ENCODE data around the gene GPR17.

The GPR17 gene

DNA sequence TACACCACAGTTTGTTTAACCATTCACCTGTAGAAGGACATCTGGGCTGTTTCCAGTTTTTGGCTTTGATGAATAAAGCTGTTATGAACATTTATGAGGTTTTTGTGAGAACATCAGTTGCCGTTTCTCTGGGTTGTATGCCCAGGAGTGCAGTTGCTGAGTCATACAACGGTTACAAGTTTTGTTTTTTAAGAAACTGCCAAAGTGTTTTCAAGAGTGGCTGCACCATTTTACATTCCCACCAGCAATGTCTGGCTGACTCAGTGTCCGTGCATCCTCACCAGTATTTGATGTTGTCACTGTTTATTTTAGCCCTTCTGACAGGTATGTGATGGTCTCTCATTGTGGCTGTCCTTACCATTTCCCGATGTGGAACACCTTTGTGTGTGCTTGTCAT is 48.0 kb upstream of the GPR17 start:
- Histone ChIP-seq H3K9me3 (ENCODE audit: insufficient read depth, low read length) (0 out of 2 replicates have a peak, but pooled peaks cover under 1% of the 10 kb centered on the region), H3K9ac (ENCODE audit: low read length) (no peak overlapping the region), H3K27me3 (ENCODE audit: low read depth, low read length) (no peaks in the 10 kb centered on the region), H3K4me2 (ENCODE audit: low read length) (no peak overlapping the region), H3K4me1 (ENCODE audit: low read length) (no peaks in the 10 kb centered on the region), H3K36me3 (replicated peaks; ENCODE audit: low read depth, low read length) (no peaks in the 10 kb centered on the region), H3K79me2 (ENCODE audit: low read length) (no peaks in the 10 kb centered on the region), H2AFZ (ENCODE audit: low read depth, low read length) (no peak overlapping the region), H3K4me3 (ENCODE audit: low read length) (no peak overlapping the region), H3K27ac (ENCODE audit: low read length) (no peak overlapping the region), H4K20me1 (ENCODE audit: insufficient read depth, low read length) (no peaks in the 10 kb centered on the region)
- no peak for TF ChIP-seq EZH2phosphoT487 (IDR thresholded peaks at IDR 0.05; ENCODE audit: low read depth)
- TF ChIP-seq, protein P1, sequence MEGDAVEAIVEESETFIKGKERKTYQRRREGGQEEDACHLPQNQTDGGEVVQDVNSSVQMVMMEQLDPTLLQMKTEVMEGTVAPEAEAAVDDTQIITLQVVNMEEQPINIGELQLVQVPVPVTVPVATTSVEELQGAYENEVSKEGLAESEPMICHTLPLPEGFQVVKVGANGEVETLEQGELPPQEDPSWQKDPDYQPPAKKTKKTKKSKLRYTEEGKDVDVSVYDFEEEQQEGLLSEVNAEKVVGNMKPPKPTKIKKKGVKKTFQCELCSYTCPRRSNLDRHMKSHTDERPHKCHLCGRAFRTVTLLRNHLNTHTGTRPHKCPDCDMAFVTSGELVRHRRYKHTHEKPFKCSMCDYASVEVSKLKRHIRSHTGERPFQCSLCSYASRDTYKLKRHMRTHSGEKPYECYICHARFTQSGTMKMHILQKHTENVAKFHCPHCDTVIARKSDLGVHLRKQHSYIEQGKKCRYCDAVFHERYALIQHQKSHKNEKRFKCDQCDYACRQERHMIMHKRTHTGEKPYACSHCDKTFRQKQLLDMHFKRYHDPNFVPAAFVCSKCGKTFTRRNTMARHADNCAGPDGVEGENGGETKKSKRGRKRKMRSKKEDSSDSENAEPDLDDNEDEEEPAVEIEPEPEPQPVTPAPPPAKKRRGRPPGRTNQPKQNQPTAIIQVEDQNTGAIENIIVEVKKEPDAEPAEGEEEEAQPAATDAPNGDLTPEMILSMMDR (IDR thresholded peaks at IDR 0.05; ENCODE audit: low read depth, low read length), result no peak

DNA sequence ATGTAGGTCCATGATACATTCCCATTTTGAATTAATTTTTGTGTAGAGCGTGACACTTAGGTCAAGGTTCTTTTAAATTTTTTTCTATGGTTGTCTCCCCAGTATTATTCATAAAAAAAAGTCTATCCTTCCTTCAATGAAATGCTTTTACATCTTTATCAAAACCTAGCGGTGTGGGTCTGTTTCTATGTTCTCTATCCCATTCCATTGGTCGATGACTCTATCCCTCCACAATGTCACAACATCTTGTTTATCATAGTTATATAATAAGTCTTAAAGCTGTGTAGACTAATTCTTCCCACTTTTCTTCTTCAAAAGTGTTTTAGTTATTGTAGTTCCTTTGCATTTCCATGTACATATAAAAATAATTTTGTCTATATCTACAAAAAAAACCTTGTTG is 47.2 kb upstream of the GPR17 start:
- Histone ChIP-seq H3K4me2 (ENCODE audit: low read length) (no peak overlapping the region), H3K27me3 (ENCODE audit: low read depth, low read length) (no peaks in the 10 kb centered on the region), H3K9ac (ENCODE audit: low read length) (no peak overlapping the region), H3K4me1 (ENCODE audit: low read length) (no peaks in the 10 kb centered on the region), H2AFZ (ENCODE audit: low read depth, low read length) (no peak overlapping the region), H3K4me3 (ENCODE audit: low read length) (no peak overlapping the region), H3K27ac (ENCODE audit: low read length) (no peak overlapping the region), H3K79me2 (ENCODE audit: low read length) (no peaks in the 10 kb centered on the region), H4K20me1 (ENCODE audit: insufficient read depth, low read length) (no peaks in the 10 kb centered on the region), H3K36me3 (replicated peaks; ENCODE audit: low read depth, low read length) (no peaks in the 10 kb centered on the region), H3K9me3 (ENCODE audit: insufficient read depth, low read length) (0 out of 2 replicates have a peak, but pooled peaks cover 4% of the 10 kb centered on the region)
- TF ChIP-seq, protein P1 (IDR thresholded peaks at IDR 0.05; ENCODE audit: low read depth, low read length), result no peak
- TF ChIP-seq EZH2phosphoT487 (IDR thresholded peaks at IDR 0.05; ENCODE audit: low read depth), result no peak

DNA sequence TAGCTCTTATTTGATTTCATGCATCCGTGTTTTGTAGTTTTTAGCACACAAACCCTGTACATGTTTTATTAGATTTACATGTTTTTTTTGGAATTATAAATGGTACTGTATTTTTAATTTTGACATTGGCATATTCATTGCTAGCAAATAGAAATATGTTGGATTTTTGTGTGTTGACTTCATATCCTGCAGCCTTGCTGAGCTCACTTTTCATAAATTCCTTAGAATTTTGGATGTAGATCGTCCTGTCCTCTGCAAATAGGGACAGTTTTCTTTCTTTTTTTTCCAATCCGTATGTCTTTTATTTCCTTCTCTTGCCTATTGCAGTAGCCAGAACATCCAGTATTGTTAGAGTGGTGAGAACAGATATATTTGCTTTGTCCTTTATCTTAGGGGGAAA is 46.7 kb upstream of the GPR17 start:
- H3K4me1 ChIP-seq (ENCODE audit: low read length), result no peaks in the 10 kb centered on the region
- no peak overlapping the region for H3K27ac ChIP-seq (ENCODE audit: low read length)
- no peak overlapping the region for H3K4me3 ChIP-seq (ENCODE audit: low read length)
- no peak overlapping the region for H3K4me2 ChIP-seq (ENCODE audit: low read length)
- H3K79me2 ChIP-seq (ENCODE audit: low read length), result no peaks in the 10 kb centered on the region
- H2AFZ ChIP-seq (ENCODE audit: low read depth, low read length), result no peak overlapping the region
- H3K9me3 ChIP-seq (ENCODE audit: insufficient read depth, low read length), result 0 out of 2 replicates have a peak, but pooled peaks cover 4% of the 10 kb centered on the region
- no peaks in the 10 kb centered on the region for H3K27me3 ChIP-seq (ENCODE audit: low read depth, low read length)
- H3K9ac ChIP-seq (ENCODE audit: low read length), result no peak overlapping the region
- H4K20me1 ChIP-seq (ENCODE audit: insufficient read depth, low read length), result no peaks in the 10 kb centered on the region
- no peaks in the 10 kb centered on the region for H3K36me3 ChIP-seq (replicated peaks; ENCODE audit: low read depth, low read length)
- no peak for TF ChIP-seq EZH2phosphoT487 (IDR thresholded peaks at IDR 0.05; ENCODE audit: low read depth)
- TF ChIP-seq, protein P1 (IDR thresholded peaks at IDR 0.05; ENCODE audit: low read depth, low read length), result no peak

DNA sequence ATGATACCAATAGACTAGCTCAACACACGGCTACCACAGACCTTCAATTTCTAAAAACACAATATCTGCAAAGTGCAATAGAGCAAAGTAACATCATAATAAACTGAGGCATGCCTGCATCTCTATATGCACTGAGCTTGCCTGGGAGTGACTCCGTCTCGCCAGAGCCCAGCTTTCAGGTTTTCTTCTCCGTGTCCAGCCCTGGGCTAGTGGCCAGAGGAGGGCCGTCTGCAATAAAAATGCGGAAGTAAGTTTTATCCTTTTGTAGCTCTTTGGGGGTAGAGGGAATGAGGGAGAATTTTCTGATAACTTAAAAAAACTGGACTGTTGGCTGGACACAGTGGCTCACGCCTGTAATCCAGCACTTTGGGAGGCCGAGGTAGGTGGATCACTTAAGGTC is 41.0 kb upstream of the GPR17 start:
- TF ChIP-seq EZH2phosphoT487 (IDR thresholded peaks at IDR 0.05; ENCODE audit: low read depth), result no peak
- TF ChIP-seq, protein P1 (IDR thresholded peaks at IDR 0.05; ENCODE audit: low read depth, low read length), result no peak
- H3K79me2 ChIP-seq (ENCODE audit: low read length), result no peaks in the 10 kb centered on the region
- H3K4me1 ChIP-seq (ENCODE audit: low read length), result no peaks in the 10 kb centered on the region
- H4K20me1 ChIP-seq (ENCODE audit: insufficient read depth, low read length), result no peaks in the 10 kb centered on the region
- no peak overlapping the region for H3K9ac ChIP-seq (ENCODE audit: low read length)
- no peaks in the 10 kb centered on the region for H3K36me3 ChIP-seq (replicated peaks; ENCODE audit: low read depth, low read length)
- H3K9me3 ChIP-seq (ENCODE audit: insufficient read depth, low read length), result 0 out of 2 replicates have a peak, but pooled peaks cover 4% of the 10 kb centered on the region
- H2AFZ ChIP-seq (ENCODE audit: low read depth, low read length), result no peak overlapping the region
- no peaks in the 10 kb centered on the region for H3K27me3 ChIP-seq (ENCODE audit: low read depth, low read length)
- no peak overlapping the region for H3K4me2 ChIP-seq (ENCODE audit: low read length)
- no peak overlapping the region for H3K27ac ChIP-seq (ENCODE audit: low read length)
- H3K4me3 ChIP-seq (ENCODE audit: low read length), result no peak overlapping the region

Measured in OCI-LY3 (cell line).